PC-3 (cell line): ENCODE measurements around the gene LYZL1. TPM values are rescaled to one million over a fixed set of nuclear protein-coding genes. Genes with fewer than 3 reads are reported as not detected.
A peak's percentile ranks its signal among the peaks of the same experiment; 100 is the strongest.
"Not testable (repeated sequence)": the region's sequence is repeated elsewhere in the genome, so short reads cannot be mapped to it uniquely, and the experiment has no call there.

ENCODE experiments used
- ATAC-seq: fragments of 200-7000 bp; cut with Tn5 transposase; 2 replicates; pipeline ENCODE4 v1.9.1; 2020; ENCODE audit warnings: mild to moderate bottlenecking, moderate library complexity
- BruUV-seq: library from RNA; stranded (reverse); fragments of 400-500 nt; replicated peaks from 2 replicates; lab custom pipeline; 2021; lab: Mats Ljungman, UMichigan
- CTCF ChIA-PET: fragments of 300-600 bp; sonication (Branson Sonifier 250); formaldehyde crosslinking; loops from one replicate; lab custom pipeline; 2022; ENCODE audit warnings: antibody characterized with exemption; lab: Charles Lee
- POLR2A ChIA-PET: fragments of 300-600 bp; sonication (Branson Sonifier 250); formaldehyde crosslinking; loops from one replicate; lab custom pipeline; 2022; ENCODE audit warnings: antibody characterized with exemption; ENCODE audit not compliant: unreplicated experiment; lab: Charles Lee
- DNase-seq: peaks from one replicate; pipeline ENCODE4 v3.0.0-alpha.2; 2015
- H2AFZ ChIP-seq: fragments of 300-600 bp; sonication (generic); 2 replicates; pipeline ENCODE4 v1.6.0; 2016; ENCODE audit warnings: antibody characterized with exemption, low read length
- H3F3A ChIP-seq: fragments of 300-600 bp; sonication (generic); one replicate; pipeline ENCODE4 v1.6.0; 2017; ENCODE audit warnings: antibody characterized with exemption, low read length, control low read depth, mild to moderate bottlenecking; ENCODE audit not compliant: unreplicated experiment
- H3K27ac ChIP-seq: fragments of 300-600 bp; sonication (generic); 2 replicates; pipeline ENCODE4 v1.5.1; 2016; ENCODE audit warnings: mild to moderate bottlenecking, low read length
- H3K27me3 ChIP-seq: fragments of 300-600 bp; sonication (generic); 2 replicates; pipeline ENCODE4 v1.6.1; 2016; ENCODE audit warnings: low read length, mixed read lengths
- H3K36me3 ChIP-seq: fragments of 300-600 bp; sonication (generic); 2 replicates; pipeline ENCODE4 v1.6.1; 2016; ENCODE audit warnings: low read depth, mixed run types, low read length, mixed read lengths
- H3K4me1 ChIP-seq: fragments of 300-600 bp; sonication (generic); 2 replicates; pipeline ENCODE4 v1.5.1; 2016; ENCODE audit warnings: low read length; ENCODE audit not compliant: insufficient read depth
- H3K4me2 ChIP-seq: fragments of 300-600 bp; sonication (generic); 2 replicates; pipeline ENCODE4 v1.6.0; 2016; ENCODE audit warnings: low read length
- H3K4me3 ChIP-seq: fragments of 300-600 bp; sonication (generic); 2 replicates; pipeline ENCODE4 v1.5.1; 2016; ENCODE audit warnings: mild to moderate bottlenecking, low read length, mixed read lengths
- H3K79me2 ChIP-seq: fragments of 300-600 bp; sonication (generic); 2 replicates; pipeline ENCODE4 v1.6.1; 2017; ENCODE audit warnings: low read length, mixed read lengths
- H3K9ac ChIP-seq: fragments of 300-600 bp; sonication (generic); 2 replicates; pipeline ENCODE4 v1.6.0; 2016; ENCODE audit warnings: mild to moderate bottlenecking, low read length
- H3K9me2 ChIP-seq: fragments of 300-600 bp; sonication (generic); replicated peaks from 2 replicates; pipeline ENCODE4 v1.6.1; 2016; ENCODE audit warnings: mixed run types, low read length, mixed read lengths
- H3K9me3 ChIP-seq: fragments of 300-600 bp; sonication (generic); 2 replicates; pipeline ENCODE4 v1.6.1; 2016; ENCODE audit warnings: low read length, mixed read lengths
- H4K20me1 ChIP-seq: fragments of 300-600 bp; sonication (generic); 2 replicates; pipeline ENCODE4 v1.6.1; 2016; ENCODE audit warnings: low read length, mixed read lengths
- CTCF ChIP-seq: fragments of 300-600 bp; sonication (generic); conservative IDR thresholded peaks from 2 replicates; pipeline ENCODE4 v1.5.1; 2017; ENCODE audit warnings: antibody characterized with exemption, low read depth, mild to moderate bottlenecking, low read length
- EZH2 ChIP-seq: fragments of 300-600 bp; sonication (generic); IDR thresholded peaks from one replicate; pipeline ENCODE4 v1.6.1; 2017; ENCODE audit warnings: antibody characterized with exemption, mild to moderate bottlenecking, low read length; ENCODE audit not compliant: unreplicated experiment
- EZH2phosphoT487 ChIP-seq: fragments of 300-600 bp; sonication (generic); IDR thresholded peaks from 2 replicates; pipeline ENCODE4 v1.6.1; 2018; ENCODE audit warnings: mild to moderate bottlenecking, antibody characterized with exemption, low read length, borderline replicate concordance
- intact Hi-C: fragments of 100-400 bp; cut with micrococcal nuclease; formaldehyde crosslinking; loops from 2 replicates; pipeline ENCODE4 v1.9.0; 2023
- total RNA-seq: library from RNA; depleted of rRNA; stranded (reverse); fragments of >200 nt; gene quantifications from 2 replicates; pipeline ENCODE4 v1.2.3, GENCODE V29; 2014

Gene LYZL1
- total RNA-seq, 1 experiment from 2014 or later: not detected

- Histone ChIP-seq H3K27ac (no peak overlapping the region), H3K4me2 (no peak overlapping the region), H3K79me2 (no peaks in the 10 kb centered on the region), H3K27me3 (no peaks in the 10 kb centered on the region), H2AFZ (no peak overlapping the region), H3K4me3 (no peak overlapping the region), H4K20me1 (no peaks in the 10 kb centered on the region), H3K9me3 (no peaks in the 10 kb centered on the region), H3K36me3 (no peaks in the 10 kb centered on the region), H3K4me1 (no peaks in the 10 kb centered on the region), H3K9me2 (no peaks in the 10 kb centered on the region), H3K9ac (no peak overlapping the region), H3F3A (no peaks in the 10 kb centered on the region)
- ChIA-PET CTCF (no interaction called here), POLR2A (no interaction called here)
- DNase-seq: peak; percentile 26
- TF ChIP-seq EZH2: no peak
- no peak for TF ChIP-seq CTCF
- no peak for TF ChIP-seq EZH2phosphoT487
- peak; percentile 27; the same call in 1 of the 2 replicates for ATAC-seq
- intact Hi-C loops: no loop called here
- no TSS peak for BruUV-seq
Measured at GRCh38 chr10:29356931-29357330, 68.1 kb downstream of the LYZL1 start.

- TF ChIP-seq EZH2phosphoT487 (no peak), CTCF (no peak), EZH2 (no peak)
- POLR2A ChIA-PET: no interaction called here
- H3K79me2 ChIP-seq: no peaks in the 10 kb centered on the region
- H3K4me3 ChIP-seq: no peak overlapping the region
- no peak overlapping the region for H2AFZ ChIP-seq
- peak; percentile 5 for DNase-seq
- H3F3A ChIP-seq: no peaks in the 10 kb centered on the region
- no peak overlapping the region for H3K9ac ChIP-seq
- BruUV-seq: no TSS peak
- no peaks in the 10 kb centered on the region for H4K20me1 ChIP-seq
- H3K4me1 ChIP-seq: no peaks in the 10 kb centered on the region
- H3K9me3 ChIP-seq: no peaks in the 10 kb centered on the region
- H3K27me3 ChIP-seq: no peaks in the 10 kb centered on the region
- CTCF ChIA-PET: no interaction called here
- no peaks in the 10 kb centered on the region for H3K9me2 ChIP-seq
- H3K4me2 ChIP-seq: no peak overlapping the region
- H3K27ac ChIP-seq: no peak overlapping the region
- intact Hi-C loops: no loop called here
- ATAC-seq: no peak
- no peaks in the 10 kb centered on the region for H3K36me3 ChIP-seq
Measured at GRCh38 chr10:29358010-29358616, 69.2 kb downstream of the LYZL1 start.

DNA sequence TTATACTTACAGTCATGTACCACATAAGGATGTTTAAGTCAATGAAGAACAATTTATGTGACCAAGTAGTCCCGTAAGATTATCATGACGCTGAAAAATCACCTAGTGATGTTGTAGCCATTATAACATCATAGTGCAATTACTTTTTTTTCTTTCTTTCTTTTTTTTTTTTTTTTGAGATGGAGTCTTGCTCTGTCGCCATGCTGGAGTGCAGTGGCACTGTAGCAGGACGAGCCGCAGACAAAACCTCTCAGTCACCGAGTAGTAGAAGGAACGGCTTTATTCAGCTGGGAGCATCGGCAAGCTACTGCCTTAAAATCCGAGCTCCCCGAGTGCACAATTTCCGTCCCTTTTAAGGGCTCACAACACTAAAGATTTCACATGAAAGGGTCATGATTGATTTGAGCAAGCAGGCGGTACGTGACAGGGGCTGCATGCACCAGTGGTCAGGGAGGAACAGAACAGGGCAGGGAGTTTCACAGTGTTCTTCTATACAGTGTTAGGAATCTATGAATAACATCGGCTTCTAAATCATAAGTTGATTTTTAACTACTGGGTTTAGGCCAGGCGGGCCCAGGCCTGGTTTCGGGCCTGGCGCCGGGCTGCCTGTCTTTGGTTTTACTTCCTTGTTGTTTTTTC lies 71.5 kb downstream of the LYZL1 start:
- H3K79me2 ChIP-seq, CTCF ChIA-PET, H3K4me2 ChIP-seq, H3K9ac ChIP-seq, H3K9me2 ChIP-seq, H3K27ac ChIP-seq, H4K20me1 ChIP-seq, DNase-seq, intact Hi-C loops, H3K9me3 ChIP-seq, H3K36me3 ChIP-seq, H3K27me3 ChIP-seq, H3K4me3 ChIP-seq, H3K4me1 ChIP-seq, H2AFZ ChIP-seq, H3F3A ChIP-seq, BruUV-seq, ATAC-seq: not testable (repeated sequence)
- POLR2A ChIA-PET: interaction anchor here (0.6 kb wide), 1 partner anchor 40 kb away, joined by 3 read pairs; no protein-coding TSS in a partner anchor
